Cardiac fibroblast (primary cell): Measurements from ENCODE around the gene CBLN1.

Experiments
- DNase-seq, 2 donors: peaks; one replicate each; pipeline versions ENCODE4 v3.0.0 to v3.0.0-alpha.2; 2010; ENCODE audit warnings: low read depth in 2 of 2
- H3K4me3 ChIP-seq, 2 donors: replicated peaks in 1 of 2; 1 replicate in 1 of 2; 2 replicates in 1 of 2; pipeline ENCODE4 v1.5.1; 2011; ENCODE audit warnings: low read depth in 2 of 2, low read length in 2 of 2, mild to moderate bottlenecking in 2 of 2, moderate library complexity in 1 of 2
- CTCF ChIP-seq: IDR thresholded peaks from one replicate; pipeline ENCODE4 v1.5.1; 2011; ENCODE audit warnings: low read depth, mild to moderate bottlenecking, low read length, inconsistent platforms

CBLN1 gene

DNA sequence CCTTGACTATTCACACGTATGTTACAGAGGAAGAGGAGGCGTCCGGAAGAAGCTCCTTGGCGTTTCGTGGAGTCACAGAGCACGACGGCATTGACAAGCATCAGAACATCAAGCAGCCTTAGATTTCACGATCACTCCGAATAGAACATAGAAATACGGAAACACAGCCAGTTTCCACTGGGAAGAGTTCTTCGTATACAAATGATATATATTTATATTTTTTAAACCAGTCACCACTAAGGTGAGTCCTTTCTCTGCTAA lies 3.1 kb downstream of the CBLN1 start:
- no peak for TF ChIP-seq CTCF
- DNase-seq: no peak
- no peak overlapping the region for H3K4me3 ChIP-seq

DNA sequence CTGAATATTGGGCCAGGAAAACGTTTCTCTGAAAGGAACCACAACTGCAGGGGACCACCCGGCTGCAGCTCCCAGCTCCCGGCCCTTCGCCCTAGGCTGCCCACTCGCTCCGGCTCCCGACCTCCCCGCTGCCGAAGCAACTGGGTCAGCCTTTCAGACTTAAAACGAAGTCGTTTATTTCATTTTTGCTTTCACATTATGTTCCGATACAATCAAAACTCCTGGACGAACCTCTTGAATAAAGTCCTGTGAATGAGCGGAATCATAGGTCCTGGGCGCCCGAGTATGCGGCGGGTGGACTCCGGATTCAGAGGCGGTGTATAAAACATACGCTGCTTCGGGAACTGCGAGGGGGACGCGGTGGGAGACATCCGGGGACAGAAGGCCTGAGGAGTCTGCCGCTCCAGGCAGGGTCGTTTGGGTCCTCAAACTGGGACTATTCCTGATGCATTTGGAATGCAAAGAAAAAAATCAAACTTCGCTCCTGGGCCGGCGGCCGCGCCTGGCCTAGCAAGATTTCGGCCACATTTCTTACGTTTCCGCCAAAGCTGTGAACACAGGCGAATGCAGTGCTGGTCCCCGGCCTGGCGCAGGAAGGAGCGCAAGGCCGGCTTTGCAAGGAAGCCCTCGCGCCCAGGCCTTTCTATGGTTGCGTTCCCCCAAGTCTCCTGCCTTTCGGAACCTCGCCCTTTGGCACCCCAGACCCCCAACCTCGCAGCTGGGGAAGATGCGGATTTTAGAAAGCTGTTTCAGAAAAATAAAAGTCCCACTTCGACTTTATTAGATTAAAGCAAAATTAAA lies 3.7 kb downstream of the CBLN1 start:
- TF ChIP-seq CTCF: no peak
- DNase-seq: no peak
- no peak overlapping the region for H3K4me3 ChIP-seq

GRCh38 chr16:49277386-49277742 lies 4.3 kb downstream of the CBLN1 start:
- no peak for TF ChIP-seq CTCF
- no peak overlapping the region for H3K4me3 ChIP-seq
- no peak for DNase-seq

DNA sequence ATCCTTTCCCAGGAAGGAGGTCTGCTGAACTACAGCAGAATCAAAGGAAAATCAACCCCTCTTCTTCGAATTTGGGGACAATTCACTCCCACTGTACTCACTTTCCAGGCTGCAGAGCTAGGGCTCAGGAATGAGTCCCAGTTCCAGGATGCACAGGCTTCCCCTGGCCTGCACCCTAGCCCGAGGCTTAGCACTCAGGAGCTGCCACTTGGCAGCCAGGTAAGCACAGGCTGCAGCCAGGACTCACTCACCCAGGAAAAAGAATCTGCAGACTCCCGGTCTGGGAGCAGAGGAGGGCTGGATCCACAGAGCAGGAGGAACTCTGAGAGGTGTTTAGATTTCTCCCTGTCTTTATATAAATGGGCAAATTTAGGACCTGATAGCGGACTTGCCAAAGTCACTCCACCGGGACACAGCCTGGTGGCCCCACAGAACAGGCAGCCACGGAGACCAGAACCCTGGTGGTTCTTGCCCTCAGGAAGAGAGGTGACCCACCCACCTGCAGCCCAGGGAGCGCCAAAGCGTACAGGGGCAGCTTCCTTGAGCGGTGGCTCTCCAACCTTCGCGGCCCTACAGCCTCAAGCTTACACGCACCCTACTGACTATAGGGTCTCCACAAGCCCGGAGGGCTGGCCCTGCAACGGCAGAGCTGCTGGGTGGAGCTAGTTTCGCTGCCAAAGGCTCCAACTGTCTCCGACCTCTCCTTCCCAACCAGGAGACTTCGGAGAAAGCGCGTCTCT lies 4.8 kb downstream of the CBLN1 start:
- TF ChIP-seq CTCF: no peak
- no peak overlapping the region for H3K4me3 ChIP-seq
- DNase-seq: no peak

DNA sequence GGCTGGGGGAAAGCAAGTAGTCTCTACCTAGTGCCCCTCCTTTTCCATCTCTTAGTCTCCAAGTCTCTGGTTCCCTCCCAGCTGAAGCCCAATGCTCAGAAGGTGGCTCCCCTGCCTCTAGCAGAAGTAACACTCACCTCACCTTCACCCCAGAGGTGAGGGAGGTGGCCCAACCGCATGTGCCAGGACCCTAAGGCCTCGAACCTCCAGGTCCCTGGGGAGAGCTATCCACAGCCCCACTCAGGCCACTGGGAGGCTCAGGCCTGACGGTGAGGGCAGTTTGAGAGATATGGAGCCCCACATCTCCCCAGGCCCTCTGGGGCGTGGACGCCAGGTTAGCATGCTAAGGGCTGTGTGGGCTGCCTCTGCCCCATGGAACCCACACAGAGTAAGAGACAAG lies 5.8 kb downstream of the CBLN1 start:
- DNase-seq: no peak
- no peak overlapping the region for H3K4me3 ChIP-seq
- TF ChIP-seq CTCF: no peak

DNA sequence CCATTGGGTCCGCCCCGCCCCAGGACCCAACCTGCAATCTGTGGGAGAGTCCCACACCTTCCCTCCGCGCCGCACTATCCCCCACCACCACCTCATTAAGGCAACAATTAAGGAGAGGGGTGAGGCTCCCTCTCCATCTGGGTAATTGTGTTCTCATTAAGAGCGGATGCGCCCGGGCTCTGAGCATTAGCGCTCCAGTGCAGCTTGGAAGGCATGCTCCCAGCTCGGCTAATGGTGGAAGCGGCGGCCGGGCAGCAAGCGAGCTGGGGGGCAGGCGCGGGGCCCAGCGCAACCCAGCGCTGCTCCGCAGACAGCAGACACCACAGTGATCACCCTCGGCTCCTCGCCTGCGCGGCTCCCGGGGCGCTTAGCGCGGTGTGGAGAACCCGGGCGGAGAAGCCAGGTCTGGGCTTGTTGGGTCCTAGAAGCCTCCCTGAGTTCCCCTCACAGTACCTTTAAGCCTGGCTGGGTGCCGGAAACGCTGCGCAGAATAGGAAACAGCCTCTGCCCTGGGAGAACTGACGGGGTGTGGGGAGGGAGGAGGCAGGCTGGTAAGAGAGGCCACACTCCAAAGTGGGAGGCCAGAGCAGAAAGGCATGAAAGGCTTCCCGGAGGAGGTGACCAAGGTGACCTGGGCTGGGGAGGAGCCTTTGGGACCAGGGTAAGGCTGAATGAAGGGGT lies 6.4 kb downstream of the CBLN1 start:
- no peak for TF ChIP-seq CTCF
- H3K4me3 ChIP-seq: no peak overlapping the region

More for the DNA sequence above, 6.4 kb downstream of the CBLN1 start:
- no peak for DNase-seq
